T47D (cell line): ENCODE measurements around the gene NEK10.
"Not testable (repeated sequence)": the region's sequence is repeated elsewhere in the genome, so short reads cannot be mapped to it uniquely, and the experiment has no call there.

Source experiments
- DNase-seq, 2 experiments: peaks; one replicate each; pipeline versions ENCODE4 v3.0.0 to v3.0.0-alpha.2; 2011 to 2012; ENCODE audit warnings: low read depth in 1 of 2, low spot score in 1 of 2
- JUND ChIP-seq: IDR thresholded peaks from 2 replicates; pipeline ENCODE4 v1.6.1; 2012; ENCODE audit warnings: low read depth
- in situ Hi-C: cut with HindIII; loops from 2 replicates; pipeline ENCODE4 v1.10.0; 2016; ENCODE audit warnings: low sequenced_read_pairs, low pct_unique_long_range_greater_than_20kb

The NEK10 gene, protein sequence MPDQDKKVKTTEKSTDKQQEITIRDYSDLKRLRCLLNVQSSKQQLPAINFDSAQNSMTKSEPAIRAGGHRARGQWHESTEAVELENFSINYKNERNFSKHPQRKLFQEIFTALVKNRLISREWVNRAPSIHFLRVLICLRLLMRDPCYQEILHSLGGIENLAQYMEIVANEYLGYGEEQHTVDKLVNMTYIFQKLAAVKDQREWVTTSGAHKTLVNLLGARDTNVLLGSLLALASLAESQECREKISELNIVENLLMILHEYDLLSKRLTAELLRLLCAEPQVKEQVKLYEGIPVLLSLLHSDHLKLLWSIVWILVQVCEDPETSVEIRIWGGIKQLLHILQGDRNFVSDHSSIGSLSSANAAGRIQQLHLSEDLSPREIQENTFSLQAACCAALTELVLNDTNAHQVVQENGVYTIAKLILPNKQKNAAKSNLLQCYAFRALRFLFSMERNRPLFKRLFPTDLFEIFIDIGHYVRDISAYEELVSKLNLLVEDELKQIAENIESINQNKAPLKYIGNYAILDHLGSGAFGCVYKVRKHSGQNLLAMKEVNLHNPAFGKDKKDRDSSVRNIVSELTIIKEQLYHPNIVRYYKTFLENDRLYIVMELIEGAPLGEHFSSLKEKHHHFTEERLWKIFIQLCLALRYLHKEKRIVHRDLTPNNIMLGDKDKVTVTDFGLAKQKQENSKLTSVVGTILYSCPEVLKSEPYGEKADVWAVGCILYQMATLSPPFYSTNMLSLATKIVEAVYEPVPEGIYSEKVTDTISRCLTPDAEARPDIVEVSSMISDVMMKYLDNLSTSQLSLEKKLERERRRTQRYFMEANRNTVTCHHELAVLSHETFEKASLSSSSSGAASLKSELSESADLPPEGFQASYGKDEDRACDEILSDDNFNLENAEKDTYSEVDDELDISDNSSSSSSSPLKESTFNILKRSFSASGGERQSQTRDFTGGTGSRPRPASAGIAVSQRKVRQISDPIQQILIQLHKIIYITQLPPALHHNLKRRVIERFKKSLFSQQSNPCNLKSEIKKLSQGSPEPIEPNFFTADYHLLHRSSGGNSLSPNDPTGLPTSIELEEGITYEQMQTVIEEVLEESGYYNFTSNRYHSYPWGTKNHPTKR

GRCh38 chr3:27368831-27369607 is at the start of gene NEK10:
NEK10 (minus strand) TSS chr3:27369383; CDS start chr3:27352882, 16,501 bp downstream.
- no peak for TF ChIP-seq JUND
- in situ Hi-C loops = no loop called here
- no peak for DNase-seq

GRCh38 chr3:27415202-27415601 is 46.0 kb upstream of the NEK10 start:
- no peak for TF ChIP-seq JUND
- in situ Hi-C loops = no loop called here
- no peak for DNase-seq

DNA sequence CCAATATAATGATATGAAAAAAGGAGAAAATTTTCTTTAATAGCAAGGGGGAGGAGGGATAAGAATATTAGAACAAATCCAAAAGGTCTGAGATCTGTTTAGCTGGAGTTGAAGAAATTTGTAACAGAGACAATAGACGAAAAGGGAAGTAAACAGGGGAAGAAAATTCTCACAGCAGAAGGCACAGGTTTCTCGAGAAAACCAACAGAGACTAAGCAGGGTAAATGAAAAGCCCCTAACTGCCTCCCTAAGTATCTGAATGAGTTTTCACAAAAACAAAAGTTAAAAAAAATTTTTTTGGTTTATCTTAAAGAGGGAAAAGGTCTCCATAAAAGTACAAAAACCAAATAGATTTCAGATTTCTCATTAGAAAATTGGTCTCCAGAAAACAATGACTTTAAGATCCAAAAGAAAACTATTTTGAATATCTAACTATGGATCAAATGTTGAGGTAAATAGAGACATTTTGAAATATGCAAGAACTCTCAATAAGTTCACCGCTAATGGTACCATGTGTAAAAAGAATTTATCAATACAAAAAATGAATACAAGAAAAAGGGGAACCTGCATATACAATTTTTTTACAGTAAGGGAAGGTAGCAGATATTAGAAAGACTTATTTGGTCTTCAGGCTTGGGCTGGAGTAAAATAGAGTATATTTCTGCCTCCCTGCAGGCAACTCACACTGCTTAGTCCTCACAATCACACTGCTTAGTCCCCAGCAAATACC is 23.9 kb upstream of the NEK10 start:
- TF ChIP-seq JUND = no peak
- in situ Hi-C loops = no loop called here
- DNase-seq = no peak

GRCh38 chr3:27392414-27392813 is 23.2 kb upstream of the NEK10 start:
- in situ Hi-C loops, DNase-seq: not testable (repeated sequence)

GRCh38 chr3:27391796-27392195 is 22.6 kb upstream of the NEK10 start:
- in situ Hi-C loops = no loop called here
- no peak for TF ChIP-seq JUND
- no peak for DNase-seq

GRCh38 chr3:27387625-27388024 is 18.4 kb upstream of the NEK10 start:
- in situ Hi-C loops = no loop called here
- DNase-seq = no peak

DNA sequence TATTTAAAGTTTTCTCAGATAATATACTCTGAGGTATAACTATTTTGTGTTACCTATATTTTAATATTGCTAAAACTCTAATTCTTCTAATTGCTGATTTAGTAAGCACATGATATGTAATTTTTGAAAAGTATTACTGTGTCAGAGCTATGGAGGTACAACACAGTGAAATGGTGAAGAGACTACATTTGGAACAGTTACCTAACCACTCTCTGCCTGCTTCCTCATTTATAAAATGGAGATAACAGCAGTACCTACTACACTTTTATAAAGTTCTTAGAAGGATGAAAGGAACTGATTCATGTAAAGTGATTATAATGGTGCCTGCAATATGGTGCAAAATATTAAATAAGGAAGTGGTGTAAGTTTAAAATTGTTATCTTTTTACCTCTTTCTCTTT is 16.3 kb upstream of the NEK10 start:
- in situ Hi-C loops = no loop called here
- TF ChIP-seq JUND = no peak
- no peak for DNase-seq

More at GRCh38 chr3:27387625-27388024, 18.4 kb upstream of the NEK10 start:
- TF ChIP-seq JUND = no peak

DNA sequence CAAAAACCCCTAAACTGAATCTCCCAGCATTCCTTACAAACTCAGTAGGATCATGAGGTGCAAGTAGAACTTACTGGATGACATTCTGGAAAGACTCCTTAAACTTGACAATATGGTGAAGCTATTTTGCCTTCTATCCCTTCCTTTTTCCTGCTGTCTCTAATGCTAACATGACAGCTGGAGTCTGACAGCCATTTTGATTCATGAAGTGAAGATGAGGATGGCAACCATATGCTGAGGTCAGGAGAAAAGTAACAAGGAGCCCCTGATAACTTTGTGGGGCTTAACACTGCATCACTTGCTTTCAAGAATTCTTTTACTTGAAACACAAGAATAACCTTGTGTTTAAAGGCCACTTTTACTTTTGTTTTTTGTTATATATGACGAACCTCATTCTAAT is 15.0 kb upstream of the NEK10 start:
- in situ Hi-C loops = no loop called here
- no peak for DNase-seq
- TF ChIP-seq JUND = no peak

DNA sequence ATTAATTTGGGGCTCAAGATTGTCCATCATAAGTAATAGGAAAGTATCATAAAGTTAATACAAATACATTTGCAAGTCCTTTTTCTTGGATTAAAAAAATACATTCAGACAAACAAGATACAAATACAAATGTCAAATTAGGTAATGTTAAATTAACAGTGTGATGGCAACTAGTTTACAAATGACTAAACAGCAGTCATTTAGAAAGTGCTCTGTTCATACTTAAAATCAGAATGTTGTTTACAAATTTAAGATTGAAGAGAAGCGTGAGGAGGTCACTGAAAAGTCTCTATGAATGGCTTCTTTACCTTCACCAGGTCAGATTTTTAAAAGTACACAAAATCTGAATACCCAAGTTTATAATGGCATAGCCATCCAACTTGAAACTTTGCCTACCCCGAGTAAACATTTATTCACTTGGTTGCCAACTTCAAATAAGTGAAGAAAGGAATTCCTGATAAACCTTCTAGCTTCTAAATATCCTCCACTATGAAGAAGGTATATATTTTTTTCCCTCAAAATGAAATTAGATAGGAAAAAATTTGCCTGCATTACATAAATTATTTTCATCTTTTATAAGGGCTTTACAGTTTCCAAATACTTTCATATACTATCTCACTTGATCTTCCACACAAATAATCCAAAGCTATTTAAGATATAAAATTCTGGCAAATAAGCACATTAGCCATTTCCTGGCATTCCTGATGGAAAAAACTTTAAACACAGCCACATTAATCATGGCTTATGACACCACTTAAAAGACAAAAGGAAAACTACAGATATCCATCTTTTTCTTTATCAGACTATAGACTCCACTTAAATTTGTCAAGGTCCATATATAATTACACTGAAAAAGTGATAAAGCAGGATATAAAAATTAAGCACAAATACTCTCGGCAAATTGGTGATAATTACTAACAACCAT is 11.5 kb upstream of the NEK10 start:
- no peak for DNase-seq
- TF ChIP-seq JUND = no peak
- in situ Hi-C loops = no loop called here

GRCh38 chr3:27378331-27378730 is 9.1 kb upstream of the NEK10 start:
- no peak for DNase-seq
- in situ Hi-C loops = no loop called here
- no peak for TF ChIP-seq JUND
